Spleen (tissue), 11 donors: ENCODE results near the gene KLHDC3. TPM values are rescaled to one million over a fixed set of nuclear protein-coding genes. Genes with fewer than 3 reads are reported as not detected.
"Not testable (repeated sequence)": the region's sequence is repeated elsewhere in the genome, so short reads cannot be mapped to it uniquely, and the experiment has no call there.

Experiments
- DNase-seq: peaks from one replicate; pipeline ENCODE4 v3.0.0-alpha.2; 2020
- H3K27ac ChIP-seq, 8 donors: fragments of 200-600 bp; sonication (generic) in 7 of 8; 1 replicate in 4 of 8; 2 replicates in 4 of 8; pipeline versions ENCODE4 v1.5.0 to v1.8.0; 2016 to 2021; ENCODE audit warnings: inconsistent platforms in 4 of 8, mild to moderate bottlenecking in 4 of 8, moderate library complexity in 1 of 8
- H3K27me3 ChIP-seq, 7 donors: fragments of 200-600 bp; sonication (generic) in 6 of 7; replicated peaks in 1 of 7; 1 replicate in 4 of 7; 2 replicates in 3 of 7; pipeline versions ENCODE4 v1.5.0 to v1.8.0; 2016 to 2021; ENCODE audit warnings: inconsistent platforms in 3 of 7, mild to moderate bottlenecking in 1 of 7
- H3K36me3 ChIP-seq, 6 donors: fragments of 200-600 bp; sonication (generic) in 5 of 6; 1 replicate in 4 of 6; 2 replicates in 2 of 6; pipeline versions ENCODE4 v1.5.0 to v1.8.0; 2016 to 2021; ENCODE audit warnings: inconsistent platforms in 2 of 6
- H3K4me1 ChIP-seq, 6 donors: fragments of 200-600 bp; sonication (generic) in 5 of 6; 1 replicate in 3 of 6; 2 replicates in 3 of 6; pipeline versions ENCODE4 v1.5.0 to v1.8.0; 2016 to 2021; ENCODE audit warnings: inconsistent platforms in 3 of 6
- H3K4me3 ChIP-seq, 8 donors: fragments of 200-600 bp; sonication (generic) in 7 of 8; 1 replicate in 4 of 8; 2 replicates in 4 of 8; pipeline versions ENCODE4 v1.5.0 to v1.8.0; 2016 to 2021; ENCODE audit warnings: inconsistent platforms in 4 of 8, mild to moderate bottlenecking in 4 of 8, moderate library complexity in 2 of 8
- H3K9me3 ChIP-seq, 8 donors: fragments of 200-600 bp; sonication (generic) in 7 of 8; 1 replicate in 4 of 8; 2 replicates in 4 of 8; pipeline versions ENCODE4 v1.5.0 to v1.8.0; 2016 to 2021; ENCODE audit warnings: inconsistent platforms in 4 of 8
- CTCF ChIP-seq, 11 experiments: fragments of 200-600 bp in 7 of 11; fragments of 450-650 bp in 4 of 11; sonication (generic) in 4 of 11; IDR thresholded peaks in 8 of 11; conservative IDR thresholded peaks in 3 of 11; 1 replicate in 7 of 11; 2 replicates in 4 of 11; pipeline versions ENCODE4 v1.4.0 to v1.8.0; 2016 to 2021; ENCODE audit warnings: antibody characterized with exemption in 11 of 11, inconsistent platforms in 4 of 11, mild to moderate bottlenecking in 1 of 11
- POLR2A ChIP-seq, 3 donors: fragments of 450-650 bp; IDR thresholded peaks; one replicate each; pipeline ENCODE4 v1.5.1; 2017; ENCODE audit warnings: antibody characterized with exemption in 3 of 3, mild to moderate bottlenecking in 1 of 3
- POLR2AphosphoS5 ChIP-seq, 3 donors: sonication (generic); formaldehyde crosslinking; IDR thresholded peaks; one replicate each; pipeline ENCODE4 v1.5.1; 2017; ENCODE audit warnings: antibody characterized with exemption in 3 of 3
- WGBS, 5 donors: extraction: QIAGEN DNeasy Blood & Tissue Kit in 3 of 5; methylation state at CpG; one replicate each; pipeline versions ENCODE4 v1.1.5 to v1.1.7; 2013 to 2018; 5-methylcytosine and 5-hydroxymethylcytosine counted together
- intact Hi-C: fragments of 100-400 bp; cut with DNase I; formaldehyde crosslinking; loops from one replicate; pipeline ENCODE4 v1.15.0; 2023; ENCODE audit warnings: low total_unique reads
- polyA plus RNA-seq, 3 donors: library from polyadenylated mRNA; stranded (reverse); fragments of 200-250 nt; gene quantifications; one replicate each; pipeline ENCODE4 v1.2.1, GENCODE V29; 2013
- total RNA-seq, 7 donors: library from RNA; depleted of rRNA in 3 of 7; stranded (reverse); fragments of >200 nt in 3 of 7; fragmentation: NEBNext Ultra II Directional in 4 of 7; extraction: Animal tissue kit (Norgen Biotek cat#: 25700) in 4 of 7; gene quantifications; one replicate each; pipeline versions ENCODE4 v1.1.0 to v1.2.1, GENCODE V29; 2016 to 2021
- donor health status: healthy with polysubstance abuse.
- donor health status: DM: no; HTN: no; CAD: no; lungs with moderate emphysema.
- donor health status: DM: no; HTN: no; CAD: no.
- donor health status: Bipolar disorder and iron deficiency.
- donor health status: healthy.
- donor health status: DM: no; HTN: no; CAD: no.
- donor health status: DM: yes; HTN: yes; CAD: no.

KLHDC3 gene
- total and polyA plus RNA-seq, 10 donors = 37.3 to 89.2 (median 66.0) TPM

GRCh38 chr6:43038727-43039126, 24.7 kb downstream of the KLHDC3 start:
- WGBS, 5 donors = 88 to 99% (median 91%) methylated on average over 9 of the region's 9 CpGs
- no peak for DNase-seq
- no peak overlapping the region for H3K27ac ChIP-seq

GRCh38 chr6:43040542-43041257, 26.7 kb downstream of the KLHDC3 start:
- Histone ChIP-seq H3K9me3 (no peaks in the 10 kb centered on the region), H3K4me1 (no peaks in the 10 kb centered on the region), H3K27me3 (no peaks in the 10 kb centered on the region), H3K36me3 (peaks cover 0 to 98% (median 79%) of the 10 kb centered on the region in 6 donors), H3K27ac (no peak overlapping the region), H3K4me3 (no peak overlapping the region)
- intact Hi-C loops = no loop called here
- 95 to 97% (median 95%) methylated on average over 13 to 18 of the region's 18 CpGs for WGBS, 5 donors
- TF ChIP-seq POLR2AphosphoS5 (IDR thresholded peaks at IDR 0.05) (peak in 1 of 3 donors; percentile 42), CTCF (IDR thresholded peaks at IDR 0.05 in 8 of 11, conservative IDR thresholded peaks at IDR 0.05 in 3 of 11) (no peak), POLR2A (IDR thresholded peaks at IDR 0.05) (no peak)
- no peak for DNase-seq

More at GRCh38 chr6:43038727-43039126, 24.7 kb downstream of the KLHDC3 start:
- Histone ChIP-seq H3K9me3 (no peaks in the 10 kb centered on the region), H3K4me3 (no peak overlapping the region), H3K4me1 (no peaks in the 10 kb centered on the region), H3K27me3 (no peaks in the 10 kb centered on the region), H3K36me3 (peaks cover 0 to 98% (median 78%) of the 10 kb centered on the region in 6 donors)
- no peak for TF ChIP-seq CTCF (IDR thresholded peaks at IDR 0.05 in 8 of 11, conservative IDR thresholded peaks at IDR 0.05 in 3 of 11)
- TF ChIP-seq POLR2A (IDR thresholded peaks at IDR 0.05) = no peak
- peak in 1 of 3 donors; percentile 55 for TF ChIP-seq POLR2AphosphoS5 (IDR thresholded peaks at IDR 0.05)
- intact Hi-C loops = no loop called here

DNA sequence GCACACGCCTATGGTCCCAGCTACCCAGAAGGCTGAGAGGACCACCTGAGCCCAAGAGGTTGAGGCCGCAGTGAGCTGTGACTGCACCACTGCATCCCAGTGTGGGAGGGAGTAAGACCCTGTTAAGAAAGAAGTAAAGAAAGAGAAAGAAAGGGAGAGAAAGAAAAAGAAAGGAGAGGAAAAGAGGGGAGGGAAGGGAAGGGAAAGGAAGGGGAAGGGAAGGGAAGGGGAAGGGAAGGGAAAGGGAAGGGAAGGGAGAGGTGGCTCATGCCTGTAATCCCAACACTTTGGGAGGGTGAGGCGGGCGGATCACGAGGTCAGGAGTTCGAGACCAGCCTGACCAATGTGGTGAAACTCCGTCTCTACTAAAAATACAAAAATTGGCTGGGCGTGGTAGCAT, 27.4 kb downstream of the KLHDC3 start:
- DNase-seq, intact Hi-C loops, H3K27ac ChIP-seq, H3K4me1 ChIP-seq, H3K27me3 ChIP-seq, H3K4me3 ChIP-seq, H3K9me3 ChIP-seq: not testable (repeated sequence)
- 88 to 94% (median 92%) methylated on average over 6 to 8 of the region's 8 CpGs for WGBS, 5 donors
- H3K36me3 ChIP-seq = peaks cover 0 to 98% (median 82%) of the 10 kb centered on the region in 6 donors

DNA sequence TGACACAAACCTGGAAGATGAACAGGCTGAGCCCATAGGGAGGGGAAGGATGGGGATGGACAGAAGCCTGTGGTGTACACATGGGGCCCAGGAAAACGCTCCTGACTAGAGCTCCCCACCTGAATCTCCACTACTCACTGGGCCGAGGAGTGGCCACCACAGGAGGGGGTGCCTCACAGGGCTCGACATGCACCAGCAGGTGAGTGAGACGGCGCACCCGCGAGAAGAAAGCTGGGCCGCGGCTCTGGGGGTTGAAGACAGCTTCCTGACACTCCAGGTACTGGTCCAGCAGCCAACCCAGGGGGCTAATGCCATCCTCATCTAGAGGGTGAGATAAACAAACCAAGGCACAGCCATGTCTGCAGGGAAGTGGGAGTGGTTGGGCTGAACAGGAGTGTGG, 29.3 kb downstream of the KLHDC3 start:
- no peak for DNase-seq
- Histone ChIP-seq H3K27me3 (no peaks in the 10 kb centered on the region), H3K36me3 (peaks cover 0 to 98% (median 77%) of the 10 kb centered on the region in 6 donors), H3K9me3 (no peaks in the 10 kb centered on the region), H3K4me3 (no peak overlapping the region), H3K4me1 (no peaks in the 10 kb centered on the region), H3K27ac (no peak overlapping the region)
- 95 to 100% (median 95%) methylated on average over 9 of the region's 9 CpGs for WGBS, 5 donors
- TF ChIP-seq CTCF (IDR thresholded peaks at IDR 0.05 in 8 of 11, conservative IDR thresholded peaks at IDR 0.05 in 3 of 11) = no peak
- TF ChIP-seq POLR2AphosphoS5 (IDR thresholded peaks at IDR 0.05) = no peak
- no peak for TF ChIP-seq POLR2A (IDR thresholded peaks at IDR 0.05)
- intact Hi-C loops = no loop called here
